GM21576 (cell line): Measurements from ENCODE around the gene MAP2K5.

Experiments used
- ATAC-seq: cut with Tn5 transposase; IDR thresholded peaks from one replicate; pipeline ENCODE4 v1.9.1; 2021; ENCODE audit warnings: mild to moderate bottlenecking, moderate library complexity; ENCODE audit not compliant: unreplicated experiment

The MAP2K5 gene

GRCh38 chr15:67542420-67543347 lies at the start of gene MAP2K5:
Gene MAP2K5 (plus strand): TSS chr15:67542703. CDS start chr15:67543336, 633 bp downstream.
- ATAC-seq: no peak

DNA sequence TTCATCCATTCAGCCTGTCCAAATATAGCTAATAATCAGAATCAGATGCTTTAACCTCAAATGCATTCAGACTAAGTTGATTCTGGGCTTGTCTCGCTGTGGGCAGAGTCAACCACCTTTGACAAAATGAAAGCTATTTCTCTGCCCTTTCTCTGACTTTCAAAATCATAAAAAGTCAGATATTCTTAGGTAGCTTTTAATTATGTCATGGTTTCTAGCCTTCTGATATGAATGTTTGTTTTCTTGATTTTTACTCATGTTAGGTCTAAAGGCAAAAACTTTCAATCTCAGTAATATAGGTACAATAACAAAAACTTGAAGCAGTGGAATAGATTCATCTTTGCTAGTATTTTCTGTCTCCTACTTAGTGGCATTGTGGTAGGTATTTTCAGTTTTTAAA lies 46.9 kb upstream of the MAP2K5 start:
- no peak for ATAC-seq

DNA sequence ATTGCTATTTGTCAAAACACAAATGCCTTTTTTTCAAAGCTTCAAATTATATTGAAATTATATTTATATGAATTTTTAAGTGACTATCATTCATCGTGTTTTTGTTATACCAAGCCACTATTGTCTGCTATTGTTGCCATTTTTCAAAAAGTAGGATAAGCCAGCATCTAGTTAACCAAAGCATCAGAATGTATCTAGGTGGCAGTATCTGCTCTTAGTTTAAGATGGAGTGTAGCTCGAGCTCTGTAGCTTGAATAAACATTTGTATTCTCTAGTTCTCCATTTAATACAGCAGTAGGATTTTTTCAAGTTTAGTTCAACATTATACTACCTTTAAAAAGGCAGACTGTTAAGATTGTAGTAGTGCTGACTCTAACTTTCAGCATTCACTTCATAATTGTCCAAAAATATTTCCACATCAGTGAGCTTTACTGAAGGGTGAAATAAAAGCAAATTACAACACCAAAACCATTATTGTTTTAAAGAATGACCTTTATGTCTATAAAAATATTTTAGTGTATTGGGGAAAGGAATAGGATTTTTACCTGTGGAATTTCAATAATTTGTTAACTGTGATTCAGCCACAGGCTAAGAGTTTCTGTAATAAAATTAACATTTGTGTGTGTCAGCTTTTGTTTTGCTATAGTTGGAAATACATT lies 41.2 kb upstream of the MAP2K5 start:
- ATAC-seq: no peak

- ATAC-seq: no peak
Observed at GRCh38 chr15:67501836-67502461, 40.6 kb upstream of the MAP2K5 start.

- ATAC-seq: no peak
Observed at GRCh38 chr15:67504056-67504455, 38.4 kb upstream of the MAP2K5 start.

- no peak for ATAC-seq
Observed at GRCh38 chr15:67504796-67505195, 37.7 kb upstream of the MAP2K5 start.

DNA sequence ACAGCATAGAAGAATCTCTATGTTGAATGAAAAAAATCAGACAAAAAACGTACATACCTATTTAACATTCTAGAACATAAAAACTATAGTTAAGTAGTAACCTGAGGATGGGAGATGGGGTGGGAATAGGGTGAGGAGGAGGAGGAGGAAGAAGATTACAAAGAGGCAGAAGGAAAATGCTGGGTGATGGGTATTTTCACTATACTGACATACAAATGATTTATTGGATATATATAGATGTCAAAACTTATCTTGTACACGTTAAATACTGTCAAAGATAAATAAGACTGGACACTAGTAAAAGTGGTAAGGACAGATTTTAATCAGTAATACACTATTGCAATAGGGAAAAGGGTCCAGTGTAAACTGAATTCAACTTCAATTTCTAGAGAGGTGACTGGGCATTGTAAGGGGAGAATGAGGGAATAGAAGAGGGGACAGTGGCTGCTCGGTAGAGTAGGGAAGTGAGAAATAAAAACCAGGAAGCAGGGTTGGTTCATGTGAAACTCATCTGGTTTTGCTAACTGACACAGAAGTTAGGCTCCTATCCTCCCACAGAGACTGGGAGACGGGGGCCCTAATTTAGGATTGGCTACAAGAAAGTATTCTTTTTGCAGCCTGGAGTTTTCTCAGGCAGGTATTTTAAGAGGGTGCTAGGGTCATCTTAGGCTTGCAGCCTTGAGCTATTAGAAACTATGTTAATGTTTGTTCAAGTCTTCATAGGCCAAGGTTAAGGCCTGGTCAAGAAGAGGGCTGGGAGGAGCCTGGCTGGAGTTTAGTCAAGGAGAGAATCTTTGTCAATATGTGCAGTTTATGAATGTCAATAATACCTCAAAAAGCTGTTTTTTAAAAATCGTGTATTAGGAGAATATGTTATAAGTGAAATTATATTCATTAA lies 36.6 kb upstream of the MAP2K5 start:
- no peak for ATAC-seq

DNA sequence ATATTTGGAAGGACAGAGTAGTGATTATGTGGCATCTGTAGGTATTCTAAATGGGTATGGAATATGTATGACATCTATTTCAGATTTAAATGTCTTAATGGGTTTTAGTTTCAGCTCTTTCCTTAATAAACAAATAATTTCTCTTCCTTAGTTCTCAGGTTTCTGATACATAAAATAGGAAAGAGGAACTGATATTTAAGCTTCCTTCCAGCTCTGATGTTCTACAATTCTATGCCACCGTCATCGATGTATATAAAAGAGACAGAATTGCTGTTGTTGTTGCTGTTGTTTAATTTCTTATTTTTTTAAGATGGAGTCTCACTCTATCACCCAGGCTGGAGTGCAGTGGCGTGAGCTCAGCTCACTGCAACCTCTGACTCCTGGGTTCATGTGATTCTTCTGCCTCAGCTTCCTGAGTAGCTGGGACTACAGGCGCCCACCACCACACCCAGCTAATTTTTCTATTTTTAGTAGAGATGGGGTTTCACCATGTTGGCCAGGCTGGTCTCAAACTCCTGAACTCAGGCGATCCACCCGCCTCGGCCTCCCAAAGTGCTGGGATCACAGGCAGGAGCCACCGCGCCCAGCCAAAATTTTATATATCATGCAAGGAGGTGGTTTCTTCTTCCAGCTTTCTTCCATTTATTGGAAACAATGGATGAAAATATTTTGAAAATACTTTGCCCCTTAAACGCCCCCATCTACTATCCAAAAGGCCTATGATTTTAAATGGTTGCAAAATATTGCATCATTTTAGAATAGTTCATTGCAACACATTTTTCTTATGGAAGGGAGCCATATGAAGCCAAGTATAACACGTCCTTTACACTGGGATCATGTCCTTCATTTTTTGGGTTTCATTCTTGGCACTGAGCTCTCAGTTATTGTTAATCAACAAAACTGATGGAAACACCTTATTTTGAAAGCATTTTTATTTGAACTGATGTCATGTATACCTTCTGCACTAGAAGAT lies 35.4 kb upstream of the MAP2K5 start:
- ATAC-seq: no peak

- ATAC-seq: no peak
Observed at GRCh38 chr15:67508407-67508806, 34.1 kb upstream of the MAP2K5 start.

DNA sequence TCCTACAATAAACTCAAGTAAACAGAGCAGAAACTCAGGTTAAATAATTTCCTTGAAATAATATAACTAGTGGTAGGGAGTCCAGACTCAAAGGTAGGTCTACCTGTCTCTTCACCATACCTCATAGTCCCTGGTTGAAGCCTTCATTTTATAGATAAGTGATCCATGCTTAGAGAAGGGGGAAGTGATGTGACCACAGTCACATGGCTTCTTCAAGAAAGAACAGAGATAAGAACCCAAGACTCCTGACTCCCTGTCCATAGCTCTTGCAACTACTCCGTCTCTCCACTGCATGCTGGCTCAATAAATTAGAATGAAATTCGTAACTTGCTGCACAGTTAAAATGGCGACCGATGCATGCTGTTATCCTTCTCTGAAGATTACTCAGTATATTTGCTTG lies 32.6 kb upstream of the MAP2K5 start:
- ATAC-seq: no peak

- no peak for ATAC-seq
Observed at GRCh38 chr15:67510597-67511190, 31.8 kb upstream of the MAP2K5 start.

DNA sequence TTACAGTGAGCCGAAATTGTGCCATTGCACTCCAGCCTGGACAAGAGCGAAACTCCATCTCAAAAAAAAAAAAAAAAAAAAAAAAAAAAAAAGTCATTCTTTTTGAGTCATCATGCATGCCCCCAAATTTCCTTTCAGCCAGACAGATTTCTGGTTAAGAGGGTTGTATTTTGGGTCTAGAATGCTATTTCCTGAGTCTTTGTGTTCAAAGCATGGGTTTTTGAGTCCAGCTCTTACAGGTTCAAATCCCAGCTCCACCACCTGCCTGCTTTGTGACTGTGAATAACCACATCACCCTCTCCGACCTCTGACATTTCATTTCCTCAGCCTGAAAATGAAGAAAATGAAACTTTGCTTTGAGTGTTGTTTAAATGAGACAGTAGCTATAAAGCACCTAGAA lies 30.9 kb upstream of the MAP2K5 start:
- no peak for ATAC-seq

- no peak for ATAC-seq
Observed at GRCh38 chr15:67512140-67512539, 30.4 kb upstream of the MAP2K5 start.

- no peak for ATAC-seq
Observed at GRCh38 chr15:67512933-67513714, 29.4 kb upstream of the MAP2K5 start.

DNA sequence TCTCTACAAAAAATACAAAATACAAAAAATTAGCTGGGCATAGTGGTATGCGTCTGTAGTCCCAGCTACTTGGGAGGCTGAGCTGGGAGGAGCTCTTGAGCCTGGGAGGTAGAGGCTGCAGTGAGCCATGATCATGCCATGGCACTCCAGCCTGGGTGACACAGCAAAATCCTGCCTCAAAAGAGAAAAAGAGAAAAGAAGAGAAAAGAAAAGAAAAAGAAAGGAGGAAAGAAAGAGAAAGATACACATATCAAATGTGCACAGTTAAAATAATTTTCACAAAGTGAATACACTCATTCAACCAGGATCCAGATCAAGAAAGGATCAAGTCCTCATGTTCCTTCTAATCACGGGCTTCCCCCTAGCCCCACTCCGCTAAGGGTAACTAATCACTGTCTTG lies 27.4 kb upstream of the MAP2K5 start:
- ATAC-seq: no peak

GRCh38 chr15:67515557-67515956 lies 26.9 kb upstream of the MAP2K5 start:
- no peak for ATAC-seq

DNA sequence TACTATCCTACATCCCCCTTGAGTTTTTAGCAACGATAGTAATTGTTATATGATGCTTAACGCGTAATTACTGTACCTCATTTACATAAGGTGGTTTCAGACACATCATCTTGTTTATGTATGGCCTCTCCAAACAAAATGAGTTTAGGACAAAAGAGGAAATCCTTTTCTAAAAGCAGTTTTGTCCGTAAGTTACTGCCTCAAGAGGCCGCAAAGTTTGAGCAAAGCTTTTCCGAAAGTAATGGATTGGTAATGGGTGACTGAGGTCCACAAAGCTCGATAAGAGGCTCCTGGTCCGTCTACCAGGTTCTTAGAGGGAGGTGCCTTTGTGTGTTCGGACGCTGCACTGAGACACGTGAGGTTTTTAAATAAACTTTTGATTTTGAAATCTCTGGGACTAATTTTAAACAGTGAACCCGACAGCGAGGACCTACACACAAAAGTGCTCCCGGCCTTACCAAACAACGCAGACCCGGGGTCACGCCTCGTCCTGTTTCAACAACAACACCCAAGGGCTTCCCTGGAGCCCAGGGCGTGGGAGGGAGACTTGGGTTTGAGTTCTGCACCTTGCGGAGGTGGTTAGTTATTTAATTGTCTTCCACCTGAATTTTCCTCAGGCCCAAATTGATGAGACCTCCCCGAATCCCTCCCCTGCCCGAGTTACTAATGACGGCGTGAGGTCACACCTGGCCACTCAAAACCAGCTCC lies 22.0 kb upstream of the MAP2K5 start:
- ATAC-seq: no peak
